GM23338 (cell line): ENCODE results near the gene ZC3H14. TPM values are rescaled to one million over a fixed set of nuclear protein-coding genes. Genes with fewer than 3 reads are reported as not detected.

Source experiments
- ATAC-seq: fragments of 200-7000 bp; cut with Tn5 transposase; 3 replicates; pipeline ENCODE4 v1.9.1; 2020
- DNase-seq: peaks from one replicate; pipeline ENCODE4 v3.0.0-alpha.2; 2015; ENCODE audit warnings: low spot score
- H2AFZ ChIP-seq: fragments of 200-600 bp; sonication (generic); 2 replicates; pipeline ENCODE4 v1.8.0; 2016; ENCODE audit warnings: antibody characterized with exemption, mild to moderate bottlenecking, moderate library complexity
- H3F3A ChIP-seq: fragments of 200-600 bp; sonication (generic); replicated peaks from 2 replicates; pipeline ENCODE4 v1.8.0; 2017; ENCODE audit warnings: antibody characterized with exemption, mixed run types, low read depth
- H3K27ac ChIP-seq: fragments of 200-600 bp; sonication (generic); 2 replicates; pipeline ENCODE4 v1.6.1; 2016; ENCODE audit warnings: low read depth
- H3K27me3 ChIP-seq: fragments of 200-600 bp; sonication (generic); 2 replicates; pipeline ENCODE4 v1.8.0; 2016; ENCODE audit warnings: mild to moderate bottlenecking, mixed run types, moderate library complexity; ENCODE audit not compliant: insufficient read depth
- H3K36me3 ChIP-seq: fragments of 200-600 bp; sonication (generic); 2 replicates; pipeline ENCODE4 v1.8.0; 2016; ENCODE audit warnings: mild to moderate bottlenecking; ENCODE audit not compliant: insufficient read depth
- H3K4me1 ChIP-seq: fragments of 200-600 bp; sonication (generic); 2 replicates; pipeline ENCODE4 v1.8.0; 2016; ENCODE audit warnings: mild to moderate bottlenecking, moderate library complexity; ENCODE audit not compliant: insufficient read depth
- H3K4me2 ChIP-seq: fragments of 200-600 bp; sonication (generic); 2 replicates; pipeline ENCODE4 v1.7.1; 2017; ENCODE audit warnings: mixed run types
- H3K4me3 ChIP-seq: fragments of 200-600 bp; sonication (generic); 2 replicates; pipeline ENCODE4 v1.6.1; 2016; ENCODE audit warnings: mixed run types
- H3K79me2 ChIP-seq: fragments of 200-600 bp; sonication (generic); replicated peaks from 2 replicates; pipeline ENCODE4 v1.8.0; 2017; ENCODE audit warnings: mild to moderate bottlenecking; ENCODE audit not compliant: insufficient read depth
- H3K9me2 ChIP-seq: fragments of 200-600 bp; sonication (generic); 2 replicates; pipeline ENCODE4 v1.8.0; 2017; ENCODE audit not compliant: insufficient read depth
- H4K20me1 ChIP-seq: fragments of 200-600 bp; sonication (generic); replicated peaks from 2 replicates; pipeline ENCODE4 v1.8.0; 2017; ENCODE audit warnings: mild to moderate bottlenecking; ENCODE audit not compliant: insufficient read depth
- H3K27ac Mint-ChIP-seq: 2 replicates; pipeline ENCODE4 v1.8.0; 2020; ENCODE audit warnings: inconsistent platforms, mild to moderate bottlenecking, moderate library complexity, mixed read lengths
- H3K27me3 Mint-ChIP-seq: 3 replicates; pipeline ENCODE4 v1.8.0; 2022; ENCODE audit warnings: low read depth, mild to moderate bottlenecking, moderate library complexity, mixed read lengths, inconsistent platforms; ENCODE audit not compliant: insufficient read depth, poor library complexity
- H3K36me3 Mint-ChIP-seq: 3 replicates; pipeline ENCODE4 v1.8.0; 2021; ENCODE audit warnings: low read depth, mild to moderate bottlenecking, inconsistent platforms, moderate library complexity, mixed read lengths
- H3K4me1 Mint-ChIP-seq: 3 replicates; pipeline ENCODE4 v1.8.0; 2020; ENCODE audit warnings: mild to moderate bottlenecking, inconsistent platforms, mixed read lengths
- H3K4me3 Mint-ChIP-seq: 3 replicates; pipeline ENCODE4 v1.8.0; 2021; ENCODE audit warnings: moderate library complexity, mild to moderate bottlenecking, inconsistent platforms, mixed read lengths
- H3K9me3 Mint-ChIP-seq: 3 replicates; pipeline ENCODE4 v1.8.0; 2020; ENCODE audit warnings: moderate library complexity, mild to moderate bottlenecking, inconsistent platforms, mixed read lengths
- CREB1 ChIP-seq: fragments of 250-450 bp; sonication (Bioruptor Pico); IDR thresholded peaks from 2 replicates; pipeline ENCODE4 v1.5.0; 2020; ENCODE audit warnings: low read depth, mild to moderate bottlenecking, moderate library complexity
- CTCF ChIP-seq, 2 experiments: fragments of 200-600 bp in 1 of 2; sonication (generic) in 1 of 2; conservative IDR thresholded peaks; 2 replicates each; pipeline versions ENCODE4 v1.5.1 to v1.6.1; 2016 to 2017; ENCODE audit warnings: antibody characterized with exemption in 2 of 2, low read depth in 2 of 2, mild to moderate bottlenecking in 2 of 2, moderate library complexity in 1 of 2
- ETS1 ChIP-seq: IDR thresholded peaks from 2 replicates; pipeline ENCODE4 v1.6.1; 2016; ENCODE audit warnings: antibody characterized with exemption
- EZH2 ChIP-seq: fragments of 200-600 bp; sonication (generic); IDR thresholded peaks from one replicate; pipeline ENCODE4 v1.8.0; 2017; ENCODE audit warnings: antibody characterized with exemption, mild to moderate bottlenecking, low read depth; ENCODE audit not compliant: unreplicated experiment
- EZH2phosphoT487 ChIP-seq: fragments of 200-600 bp; sonication (generic); IDR thresholded peaks from one replicate; pipeline ENCODE4 v1.8.1; 2018; ENCODE audit warnings: antibody characterized with exemption; ENCODE audit not compliant: unreplicated experiment
- JUNB ChIP-seq: IDR thresholded peaks from one replicate; pipeline ENCODE4 v1.6.1; 2016; ENCODE audit warnings: antibody characterized with exemption; ENCODE audit not compliant: unreplicated experiment
- NANOG ChIP-seq: IDR thresholded peaks from 2 replicates; pipeline ENCODE4 v1.6.1; 2016; ENCODE audit warnings: antibody characterized with exemption, borderline replicate concordance
- POLR2AphosphoS5 ChIP-seq: IDR thresholded peaks from 2 replicates; pipeline ENCODE4 v1.6.1; 2016; ENCODE audit warnings: antibody characterized with exemption, low read depth
- REST ChIP-seq: IDR thresholded peaks from one replicate; pipeline ENCODE4 v1.6.1; 2018; ENCODE audit warnings: antibody characterized with exemption; ENCODE audit not compliant: unreplicated experiment
- STAT1 ChIP-seq: IDR thresholded peaks from one replicate; pipeline ENCODE4 v1.6.1; 2016; ENCODE audit warnings: antibody characterized with exemption; ENCODE audit not compliant: unreplicated experiment
- ZNF114 ChIP-seq: fragments of 250-450 bp; sonication (Bioruptor Pico); IDR thresholded peaks from 2 replicates; pipeline ENCODE4 v1.5.0; 2020; ENCODE audit warnings: mild to moderate bottlenecking, moderate library complexity
- ZNF331 ChIP-seq: fragments of 250-450 bp; sonication (Bioruptor Pico); IDR thresholded peaks from 2 replicates; pipeline ENCODE4 v1.5.0; 2020; ENCODE audit warnings: low read depth, mild to moderate bottlenecking, moderate library complexity
- ZNF462 ChIP-seq: fragments of 250-450 bp; sonication (Bioruptor Pico); IDR thresholded peaks from 2 replicates; pipeline ENCODE4 v1.5.0; 2020; ENCODE audit warnings: mild to moderate bottlenecking, moderate library complexity
- polyA plus RNA-seq: library from polyadenylated mRNA; unstranded; fragments of >200 nt; fragmentation: Nextera tagmentation; extraction: Ambion mirVana; gene quantifications from 2 replicates; pipeline ENCODE4 v1.2.1, GENCODE V29; 2016
- total RNA-seq: library from RNA; depleted of rRNA; stranded (reverse); fragments of >200 nt; shearing (Covaris generic); gene quantifications from 2 replicates; pipeline ENCODE4 v1.2.3, GENCODE V29; 2014

The ZC3H14 gene
- total and polyA plus RNA-seq, 2 experiments from 2014 or later, result 63.2 to 87.9 TPM

- H3K27ac Mint-ChIP-seq, result peak overlapping the region; percentile 54; the same call in 1 of the 2 replicates
These were observed 34.2 kb downstream of the ZC3H14 start for GRCh38 chr14:88597038-88597437.

More at GRCh38 chr14:88597038-88597437, 34.2 kb downstream of the ZC3H14 start:
- no peak overlapping the region for H3K4me3 Mint-ChIP-seq
- TF ChIP-seq EZH2phosphoT487 (no peak), EZH2 (no peak), REST (no peak), ZNF462 (CRISPR knock-in tag) (no peak), CTCF (conservative IDR thresholded peaks at IDR 0.05; ENCODE audit: low read depth in 2 of 2) (no peak), ETS1 (no peak), ZNF114 (CRISPR knock-in tag) (no peak), STAT1 (no peak), ZNF331 (no peak), JUNB (no peak), CREB1 (CRISPR knock-in tag) (no peak), NANOG (no peak), POLR2AphosphoS5 (no peak)
- H3K4me3 ChIP-seq, result no peak overlapping the region
- no peaks in the 10 kb centered on the region for H3F3A ChIP-seq
- H3K4me1 ChIP-seq, result no peaks in the 10 kb centered on the region
- no peaks in the 10 kb centered on the region for H3K9me2 ChIP-seq
- H3K27ac ChIP-seq, result no peak overlapping the region
- peaks cover 6% of the 10 kb centered on the region; the same call in 2 of the 3 replicates for H3K4me1 Mint-ChIP-seq
- H3K9me3 Mint-ChIP-seq, result no peaks in the 10 kb centered on the region
- H3K4me2 ChIP-seq, result no peak overlapping the region
- peaks cover 2% of the 10 kb centered on the region for H3K27me3 Mint-ChIP-seq
- peaks cover 55% of the 10 kb centered on the region for H3K36me3 Mint-ChIP-seq
- H3K36me3 ChIP-seq, result peaks cover 24% of the 10 kb centered on the region
- H4K20me1 ChIP-seq, result no peaks in the 10 kb centered on the region
- no peak overlapping the region for H2AFZ ChIP-seq
- no peaks in the 10 kb centered on the region for H3K27me3 ChIP-seq
- H3K79me2 ChIP-seq, result 0 out of 2 replicates have a peak, but pooled peaks cover 5% of the 10 kb centered on the region
- DNase-seq (no peak), ATAC-seq (no peak)
